Measurements from ENCODE around the gene CMYA5. TPM values are rescaled to one million over a fixed set of nuclear protein-coding genes. Genes with fewer than 3 reads are reported as not detected.

CMYA5 gene
- total RNA-seq, 1 experiment from 2014 or later = 0.22 TPM

GRCh38 chr5:79754865-79755555 is 65.4 kb downstream of the CMYA5 start:
- CTCF ChIA-PET = no interaction called here

More at GRCh38 chr5:79754865-79755555, 65.4 kb downstream of the CMYA5 start:
- no peak for ATAC-seq
- Histone ChIP-seq H4K20me1 (ENCODE audit: insufficient read depth) (no peaks in the 10 kb centered on the region), H3K79me2 (ENCODE audit: insufficient read depth, low read length) (no peaks in the 10 kb centered on the region), H3K27ac (ENCODE audit: low read depth, low read length) (no peak overlapping the region), H3K4me2 (ENCODE audit: low read length) (no peak overlapping the region), H3K9me3 (ENCODE audit: control insufficient read depth in 1 of 2, insufficient read depth in 1 of 2, low read depth in 1 of 2, low read length in 2 of 2) (no peaks in the 10 kb centered on the region), H3K27me3 (ENCODE audit: insufficient read depth, low read length) (no peaks in the 10 kb centered on the region), H2AFZ (ENCODE audit: low read depth, low read length, poor library complexity, severe bottlenecking) (no peak overlapping the region), H3K4me3 (replicated peaks in 1 of 2; ENCODE audit: low read depth in 1 of 2, low read length in 2 of 2) (no peak overlapping the region), H3K9ac (ENCODE audit: low read length) (no peak overlapping the region), H3K9me2 (ENCODE audit: insufficient read depth) (no peaks in the 10 kb centered on the region), H3K36me3 (ENCODE audit: control insufficient read depth in 1 of 2, insufficient read depth in 2 of 2, low read length in 2 of 2) (no peaks in the 10 kb centered on the region), H3K4me1 (ENCODE audit: control insufficient read depth in 1 of 2, insufficient read depth in 2 of 2, low read length in 2 of 2) (peaks cover 0 to 3% of the 10 kb centered on the region in 2 experiments; a peak in 1 of 4 replicates)
- DNase-seq (ENCODE audit: low read depth, low spot score) = no peak
- ChIA-PET POLR2A (no interaction called here), RAD21 (ENCODE audit: low non-redundant PET in 1 of 2, low total read pairs in 2 of 2, uncharacterized antibody in 2 of 2, unreplicated experiment in 2 of 2) (no interaction called here)
- TF ChIP-seq SP1 (IDR thresholded peaks at IDR 0.05; ENCODE audit: low read depth) = no peak
- TF ChIP-seq EZH2 (IDR thresholded peaks at IDR 0.05) = no peak
- no peak for TF ChIP-seq FOSL1 (IDR thresholded peaks at IDR 0.05; ENCODE audit: low read depth)
- TF ChIP-seq CTCF (IDR thresholded peaks at IDR 0.05 in 2 of 3, conservative IDR thresholded peaks at IDR 0.05 in 1 of 3; ENCODE audit: borderline replicate concordance in 1 of 3, insufficient read depth in 1 of 3, low read depth in 2 of 3, low read length in 2 of 3) = no peak
- TF ChIP-seq ZNF274 (IDR thresholded peaks at IDR 0.05; ENCODE audit: low read depth, low read length) = no peak
- TF ChIP-seq, protein P1, sequence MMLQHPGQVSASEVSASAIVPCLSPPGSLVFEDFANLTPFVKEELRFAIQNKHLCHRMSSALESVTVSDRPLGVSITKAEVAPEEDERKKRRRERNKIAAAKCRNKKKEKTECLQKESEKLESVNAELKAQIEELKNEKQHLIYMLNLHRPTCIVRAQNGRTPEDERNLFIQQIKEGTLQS (IDR thresholded peaks at IDR 0.05) = no peak
- no TSS peak for BruUV-seq (replicated peaks)
- intact Hi-C loops (cut with micrococcal nuclease) = no loop called here

Measured in HCT116 (cell line).